Muscle of back (tissue), 11 donors: ENCODE data around the gene TCN1. TPM values are rescaled to one million over a fixed set of nuclear protein-coding genes. Genes with fewer than 3 reads are reported as not detected.
A peak's percentile ranks its signal among the peaks of the same experiment; 100 is the strongest.

Experiments used
- DNase-seq, 3 donors: peaks; one replicate each; pipeline versions ENCODE4 v3.0.0 to v3.0.0-alpha.2; 2013
- polyA plus RNA-seq, 10 donors: library from polyadenylated mRNA; unstranded; fragments of 120-200 nt; gene quantifications; one replicate each; pipeline ENCODE4 v1.2.1, GENCODE V29; 2013; ENCODE audit not compliant: insufficient read length in 10 of 10

Gene TCN1
- polyA plus RNA-seq, 10 donors, result 0.16 to 0.38 (median 0.22) TPM; not detected in 7

GRCh38 chr11:59810189-59810910 is 55.9 kb downstream of the TCN1 start, which contains the start of gene MRPL16:
MRPL16 (minus strand) TSS chr11:59810778; CDS start chr11:59810658, 120 bp downstream.
- DNase-seq, result peak; percentile 86 to 94 (median 89)

GRCh38 chr11:59807047-59807610 is 59.2 kb downstream of the TCN1 start:
- DNase-seq, result no peak

GRCh38 chr11:59804061-59804460 is 62.2 kb downstream of the TCN1 start:
- no peak for DNase-seq

Other genes with a start within 250 kb of the TCN1 start
- 10 to 100 TPM; 21.2 to 33.3 (median 27.2) TPM for gene PATL1, start 197.4 kb downstream of the TCN1 start, polyA plus RNA-seq
- gene OR10V1, start 152.6 kb downstream of the TCN1 start, polyA plus RNA-seq, result not detected
- gene STX3, start 111.1 kb downstream of the TCN1 start, polyA plus RNA-seq, result 1 to 10 TPM; 2.9 to 8.5 (median 5.4) TPM
- gene MRPL16, start 55.7 kb downstream of the TCN1 start, polyA plus RNA-seq, result 10 to 100 TPM; 32.3 to 37.2 (median 34.3) TPM
- under 1 TPM in 1 of 10 donors, not detected in 9; 0.08 TPM for gene CBLIF, start 21.0 kb downstream of the TCN1 start, polyA plus RNA-seq
- gene OOSP3, start 12.3 kb upstream of the TCN1 start, polyA plus RNA-seq, result not detected
- gene OOSP1, start 71.9 kb upstream of the TCN1 start, polyA plus RNA-seq, result not detected
- not detected for gene OOSP4A, start 97.5 kb upstream of the TCN1 start, polyA plus RNA-seq
- gene OOSP4B, start 150.7 kb upstream of the TCN1 start, polyA plus RNA-seq, result not detected
- gene OOSP2, start 173.9 kb upstream of the TCN1 start, polyA plus RNA-seq, result not detected
- 1 to 10 TPM in 4 of 10 donors, under 1 TPM in 6; 0.38 to 1.6 (median 0.77) TPM for gene MS4A3, start 190.2 kb upstream of the TCN1 start, polyA plus RNA-seq
- under 1 TPM; 0.04 to 0.69 (median 0.29) TPM for gene MS4A2, start 222.2 kb upstream of the TCN1 start, polyA plus RNA-seq